ENCODE measurements around the gene ADM. TPM values are rescaled to one million over a fixed set of nuclear protein-coding genes. Genes with fewer than 3 reads are reported as not detected.

Gene ADM
- total RNA-seq, 1 donor from 2014 or later: 24.5 TPM

DNA sequence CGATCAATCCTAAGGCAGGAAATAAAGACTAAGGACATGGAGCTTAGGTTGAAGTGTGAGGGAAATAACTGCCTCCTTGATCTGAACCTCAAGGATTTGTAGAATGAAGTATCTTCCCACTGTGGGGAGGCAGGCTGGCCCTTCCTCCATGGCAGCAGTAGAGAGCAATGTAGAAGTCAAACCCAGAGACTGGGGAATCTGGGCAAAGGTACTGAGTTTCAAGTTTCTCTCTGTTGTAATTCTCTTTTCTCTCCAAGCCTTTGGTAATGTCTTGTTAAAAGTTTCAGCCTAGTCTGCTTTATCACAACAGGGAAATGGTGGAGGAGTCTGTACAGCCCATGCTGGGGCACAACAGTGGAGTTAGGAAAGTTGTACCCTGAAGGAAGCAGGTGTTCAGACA, 49.5 kb downstream of the ADM start:
- ATAC-seq (no peak), DNase-seq (no peak)
- TF ChIP-seq CTCF (IDR thresholded peaks at IDR 0.05): no peak
- Histone ChIP-seq H3K4me1 (peaks cover 17% of the 10 kb centered on the region), H3K4me3 (no peak overlapping the region), H3K27ac (no peak overlapping the region), H3K27me3 (no peaks in the 10 kb centered on the region), H3K9me3 (no peaks in the 10 kb centered on the region), H3K36me3 (no peaks in the 10 kb centered on the region)
- intact Hi-C loops (cut with DNase I): no loop called here

- ATAC-seq: peak; percentile 65
- no peaks in the 10 kb centered on the region for H3K9me3 ChIP-seq
- H3K27me3 ChIP-seq: no peaks in the 10 kb centered on the region
- H3K4me3 ChIP-seq: no peak overlapping the region
- H3K36me3 ChIP-seq: no peaks in the 10 kb centered on the region
- TF ChIP-seq CTCF (IDR thresholded peaks at IDR 0.05): no peak
- DNase-seq: no peak
- peaks cover 17% of the 10 kb centered on the region for H3K4me1 ChIP-seq
- intact Hi-C loops (cut with DNase I): no loop called here
- no peak overlapping the region for H3K27ac ChIP-seq
Measured at GRCh38 chr11:10355257-10355661, 50.4 kb downstream of the ADM start.

- ATAC-seq: no peak
- intact Hi-C loops (cut with DNase I): no loop called here
- TF ChIP-seq CTCF (IDR thresholded peaks at IDR 0.05): no peak
- no peaks in the 10 kb centered on the region for H3K27me3 ChIP-seq
- no peak overlapping the region for H3K27ac ChIP-seq
- no peak for DNase-seq
- H3K36me3 ChIP-seq: no peaks in the 10 kb centered on the region
- peaks cover 14% of the 10 kb centered on the region for H3K4me1 ChIP-seq
- no peak overlapping the region for H3K4me3 ChIP-seq
- H3K9me3 ChIP-seq: no peaks in the 10 kb centered on the region
Measured at GRCh38 chr11:10356161-10356560, 51.3 kb downstream of the ADM start.

Other genes with a start within 250 kb of the ADM start
- 38.5 TPM for gene SBF2, start 10.9 kb upstream of the ADM start, total RNA-seq
- 11.6 TPM for gene AMPD3, start 150.2 kb downstream of the ADM start, total RNA-seq
- gene RNF141, start 236.1 kb downstream of the ADM start, total RNA-seq: 50.0 TPM